A549 (cell line): ENCODE results near the gene HEMGN. TPM values are rescaled to one million over a fixed set of nuclear protein-coding genes. Genes with fewer than 3 reads are reported as not detected.

Source experiments
- ATAC-seq, 2 experiments: fragments of 200-7000 bp in 1 of 2; fragments of >200 bp in 1 of 2; cut with Nextera tagmentation in 1 of 2; cut with Tn5 transposase in 1 of 2; 3 replicates each; pipeline versions ENCODE4 v1.8.0 to v1.9.1; 2018 to 2020; ENCODE audit warnings: mild to moderate bottlenecking in 1 of 2, moderate library complexity in 1 of 2
- CTCF ChIA-PET: fragments of 300-600 bp; sonication (Branson Sonifier 250); formaldehyde crosslinking; extraction: SDS; loops from one replicate; lab custom pipeline; 2021; ENCODE audit warnings: antibody characterized with exemption, inconsistent platforms; lab: Yijun Ruan, JAX
- POLR2A ChIA-PET: fragments of 350-600 bp; formaldehyde crosslinking; extraction: SDS; loops from one replicate; lab custom pipeline; 2021; ENCODE audit warnings: antibody characterized with exemption, inconsistent platforms; lab: Yijun Ruan, JAX
- DNase-seq, 2 experiments: peaks; one replicate each; pipeline versions ENCODE4 v3.0.0 to v3.0.0-alpha.2; 2011 to 2016; ENCODE audit warnings: low read depth in 1 of 2, low spot score in 1 of 2
- FAIRE-seq: peaks from 2 replicates; lab custom pipeline; 2011; peaks lifted over from hg19 to GRCh38; lab: Jason Lieb, UNC
- H3K27ac ChIP-seq, 2 experiments: fragments of >200 bp; sonication (Bioruptor Twin); formaldehyde crosslinking; 3 replicates each; pipeline ENCODE4 v1.5.1; 2016 to 2017
- H3K4me1 ChIP-seq: fragments of >200 bp; sonication (Bioruptor Twin); formaldehyde crosslinking; 3 replicates; pipeline ENCODE4 v1.6.1; 2016
- H3K4me2 ChIP-seq: fragments of >200 bp; sonication (Bioruptor Twin); formaldehyde crosslinking; 3 replicates; pipeline ENCODE4 v1.6.1; 2016
- H3K4me3 ChIP-seq: fragments of >200 bp; sonication (Bioruptor Twin); formaldehyde crosslinking; 3 replicates; pipeline ENCODE4 v1.5.1; 2016
- H3K9me3 ChIP-seq: fragments of >200 bp; sonication (Bioruptor Twin); formaldehyde crosslinking; 3 replicates; pipeline ENCODE4 v1.6.1; 2016
- BHLHE40 ChIP-seq: IDR thresholded peaks from 2 replicates; pipeline ENCODE4 v1.6.1; 2012; ENCODE audit warnings: low read depth, low read length, inconsistent platforms
- CHD4 ChIP-seq: fragments of 200-600 bp; sonication (generic); IDR thresholded peaks from 2 replicates; pipeline ENCODE4 v1.6.1; 2016; ENCODE audit warnings: antibody characterized with exemption, mild to moderate bottlenecking, borderline replicate concordance
- EHF ChIP-seq: fragments of 250-450 bp; sonication (Bioruptor Pico); IDR thresholded peaks from 2 replicates; pipeline ENCODE4 v1.5.0; 2020; ENCODE audit warnings: mild to moderate bottlenecking
- FOSL2 ChIP-seq, 2 experiments: fragments of 450-650 bp in 1 of 2; fragments of >200 bp in 1 of 2; sonication (Bioruptor Twin) in 1 of 2; formaldehyde crosslinking; IDR thresholded peaks; 2 replicates each; pipeline versions ENCODE4 v1.5.0 to v1.6.1; 2016 to 2020; ENCODE audit warnings: mild to moderate bottlenecking in 1 of 2, moderate library complexity in 1 of 2
- GATA3 ChIP-seq: IDR thresholded peaks from 2 replicates; pipeline ENCODE4 v1.6.1; 2012; ENCODE audit warnings: borderline replicate concordance
- HOXB13 ChIP-seq: fragments of 250-450 bp; sonication (Bioruptor Pico); IDR thresholded peaks from 2 replicates; pipeline ENCODE4 v1.5.0; 2020; ENCODE audit warnings: low read depth, mild to moderate bottlenecking, moderate library complexity
- NPAS2 ChIP-seq: fragments of 250-450 bp; sonication (Bioruptor Pico); IDR thresholded peaks from 2 replicates; pipeline ENCODE4 v1.8.0; 2022; ENCODE audit warnings: mild to moderate bottlenecking, moderate library complexity, borderline replicate concordance
- POLR2AphosphoS2 ChIP-seq: conservative IDR thresholded peaks from 2 replicates; pipeline ENCODE4 v1.6.1; 2012; ENCODE audit warnings: low read length, improper control_type of control experiment, inconsistent platforms
- RARB ChIP-seq: fragments of 250-450 bp; sonication (Bioruptor Pico); IDR thresholded peaks from 2 replicates; pipeline ENCODE4 v1.8.0; 2021; ENCODE audit warnings: mild to moderate bottlenecking, moderate library complexity
- RCOR1 ChIP-seq: fragments of 150-350 bp; IDR thresholded peaks from 2 replicates; pipeline ENCODE4 v1.6.1; 2014; ENCODE audit warnings: antibody characterized with exemption, low read length, low read depth
- RFX5 ChIP-seq: fragments of 450-650 bp; IDR thresholded peaks from 2 replicates; pipeline ENCODE4 v1.7.1; 2014; ENCODE audit warnings: antibody characterized with exemption, mild to moderate bottlenecking, moderate library complexity
- TP53 ChIP-seq: fragments of 250-450 bp; sonication (Bioruptor Pico); IDR thresholded peaks from 2 replicates; pipeline ENCODE4 v1.5.0; 2021; ENCODE audit warnings: mild to moderate bottlenecking, moderate library complexity
- WGBS: methylation state at CpG from one replicate; pipeline ENCODE4 v1.1.6; 2017; ENCODE audit errors: missing lambda C conversion rate; 5-methylcytosine and 5-hydroxymethylcytosine counted together
- polyA plus RNA-seq, 4 experiments: library from polyadenylated mRNA; depleted of rRNA in 3 of 4; stranded (reverse); fragments of >200 nt; fragmentation: RNase III in 1 of 4; extraction: RNeasy Plus Mini Kit Qiagen cat#74134 plus additional on column Dnase treatment in 1 of 4; gene quantifications; 2 replicates in 3 of 4; 3 replicates in 1 of 4; pipeline ENCODE4 v1.2.3, GENCODE V29; 2011 to 2017
- TF ChIP-seq, protein P1 (sequence below): fragments of >200 bp; sonication (Bioruptor Twin); formaldehyde crosslinking; IDR thresholded peaks from 3 replicates; pipeline ENCODE4 v1.5.1; 2016
- TF ChIP-seq, protein P2 (sequence below): IDR thresholded peaks from 2 replicates; pipeline ENCODE4 v1.6.1; 2012; ENCODE audit warnings: low read depth, borderline replicate concordance
- TF ChIP-seq, protein P3 (sequence below): fragments of 200-600 bp; sonication (generic); IDR thresholded peaks from 2 replicates; pipeline ENCODE4 v1.6.1; 2016; ENCODE audit warnings: antibody characterized with exemption, mild to moderate bottlenecking, moderate library complexity

The HEMGN gene
- polyA plus RNA-seq, 2 of the 4 experiments (the other 2 are of a cell fraction) = not detected

DNA sequence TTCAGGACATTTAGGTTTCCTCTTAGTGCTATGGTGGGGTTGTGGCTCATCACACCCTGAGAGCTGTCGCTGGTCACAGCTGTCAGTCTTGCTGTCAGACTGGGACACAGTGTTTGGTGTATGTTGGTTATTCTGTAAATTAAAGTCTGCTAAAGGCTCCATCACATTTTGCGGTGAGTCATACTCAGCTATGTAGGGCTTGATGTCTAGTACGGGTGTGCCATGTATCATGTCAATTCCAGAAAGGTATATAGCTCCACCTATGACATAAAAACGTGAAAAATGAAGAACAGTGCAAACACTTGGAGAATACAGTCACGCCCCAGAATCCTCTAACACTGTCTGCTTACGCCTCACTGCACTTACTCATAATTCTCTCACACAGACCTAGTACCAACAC is 27.6 kb downstream of the HEMGN start:
- DNase-seq (no peak), ATAC-seq (0 out of 6 replicates have a peak, but pooled peaks of 1 of the 2 experiments have one; percentile 25), FAIRE-seq (no peak)
- TF ChIP-seq EHF (CRISPR knock-in tag) = no peak
- TF ChIP-seq, protein P1, sequence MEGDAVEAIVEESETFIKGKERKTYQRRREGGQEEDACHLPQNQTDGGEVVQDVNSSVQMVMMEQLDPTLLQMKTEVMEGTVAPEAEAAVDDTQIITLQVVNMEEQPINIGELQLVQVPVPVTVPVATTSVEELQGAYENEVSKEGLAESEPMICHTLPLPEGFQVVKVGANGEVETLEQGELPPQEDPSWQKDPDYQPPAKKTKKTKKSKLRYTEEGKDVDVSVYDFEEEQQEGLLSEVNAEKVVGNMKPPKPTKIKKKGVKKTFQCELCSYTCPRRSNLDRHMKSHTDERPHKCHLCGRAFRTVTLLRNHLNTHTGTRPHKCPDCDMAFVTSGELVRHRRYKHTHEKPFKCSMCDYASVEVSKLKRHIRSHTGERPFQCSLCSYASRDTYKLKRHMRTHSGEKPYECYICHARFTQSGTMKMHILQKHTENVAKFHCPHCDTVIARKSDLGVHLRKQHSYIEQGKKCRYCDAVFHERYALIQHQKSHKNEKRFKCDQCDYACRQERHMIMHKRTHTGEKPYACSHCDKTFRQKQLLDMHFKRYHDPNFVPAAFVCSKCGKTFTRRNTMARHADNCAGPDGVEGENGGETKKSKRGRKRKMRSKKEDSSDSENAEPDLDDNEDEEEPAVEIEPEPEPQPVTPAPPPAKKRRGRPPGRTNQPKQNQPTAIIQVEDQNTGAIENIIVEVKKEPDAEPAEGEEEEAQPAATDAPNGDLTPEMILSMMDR = no peak
- TF ChIP-seq BHLHE40 = no peak
- no peak for TF ChIP-seq HOXB13 (CRISPR knock-in tag)
- TF ChIP-seq, protein P2, sequence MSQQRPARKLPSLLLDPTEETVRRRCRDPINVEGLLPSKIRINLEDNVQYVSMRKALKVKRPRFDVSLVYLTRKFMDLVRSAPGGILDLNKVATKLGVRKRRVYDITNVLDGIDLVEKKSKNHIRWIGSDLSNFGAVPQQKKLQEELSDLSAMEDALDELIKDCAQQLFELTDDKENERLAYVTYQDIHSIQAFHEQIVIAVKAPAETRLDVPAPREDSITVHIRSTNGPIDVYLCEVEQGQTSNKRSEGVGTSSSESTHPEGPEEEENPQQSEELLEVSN = no peak
- H3K4me1 ChIP-seq = no peaks in the 10 kb centered on the region
- CTCF ChIA-PET = interaction anchor here (0.9 to 6.7 kb wide), 5 partner anchors 10 to 205 kb away, joined by 3 to 51 read pairs (median 5); partner anchors contain the start of gene TRMO
- POLR2A ChIA-PET = interaction anchor here (1.5 kb wide), 1 partner anchor 12 kb away, joined by 5 read pairs; the partner anchor contains the start of gene TRMO
- H3K4me2 ChIP-seq = no peak overlapping the region
- H3K27ac ChIP-seq = no peak overlapping the region
- WGBS = 71% methylated on average over 6 of the region's 6 CpGs
- no peak overlapping the region for H3K4me3 ChIP-seq
- no peaks in the 10 kb centered on the region for H3K9me3 ChIP-seq

DNA sequence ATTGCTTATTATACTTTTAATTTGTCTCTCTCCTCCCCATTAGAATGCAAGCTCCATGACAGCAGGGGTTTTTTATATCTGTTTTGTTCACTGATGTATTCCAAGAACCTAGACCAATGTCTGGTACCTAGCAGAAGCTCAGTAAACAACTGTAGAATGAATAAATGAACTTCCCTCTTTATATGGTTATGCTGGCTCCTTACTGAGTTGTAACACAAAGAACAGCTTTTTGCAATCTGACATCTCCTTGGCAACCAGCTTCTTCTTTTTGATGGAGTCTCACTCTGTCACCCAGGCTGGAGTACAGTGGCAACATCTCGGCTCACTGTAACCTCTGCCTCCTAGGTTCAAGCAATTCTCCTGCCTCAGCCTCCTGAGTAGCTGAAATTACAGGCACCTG is 29.3 kb downstream of the HEMGN start:
- ATAC-seq (no peak), DNase-seq (no peak), FAIRE-seq (no peak)
- CTCF ChIA-PET = interaction anchor here (0.8 to 6.7 kb wide), 6 partner anchors 8 to 225 kb away, joined by 5 to 51 read pairs (median 6); partner anchors contain the start of gene TRMO
- WGBS = 83% methylated on average over 1 of the region's 1 CpG
- H3K4me3 ChIP-seq = no peak overlapping the region
- H3K27ac ChIP-seq = no peak overlapping the region
- no peaks in the 10 kb centered on the region for H3K4me1 ChIP-seq
- H3K9me3 ChIP-seq = no peaks in the 10 kb centered on the region
- TF ChIP-seq GATA3 (no peak), CHD4 (no peak), POLR2AphosphoS2 (no peak), RFX5 (no peak), FOSL2 (IDR thresholded peaks at IDR 0.05) (no peak), FOSL2 (CRISPR knock-in tag; IDR thresholded peaks at IDR 0.05) (no peak), RCOR1 (no peak), TP53 (CRISPR knock-in tag) (no peak), RARB (CRISPR knock-in tag) (no peak), NPAS2 (CRISPR knock-in tag) (no peak)
- TF ChIP-seq, protein P2 = no peak
- TF ChIP-seq, protein P3, sequence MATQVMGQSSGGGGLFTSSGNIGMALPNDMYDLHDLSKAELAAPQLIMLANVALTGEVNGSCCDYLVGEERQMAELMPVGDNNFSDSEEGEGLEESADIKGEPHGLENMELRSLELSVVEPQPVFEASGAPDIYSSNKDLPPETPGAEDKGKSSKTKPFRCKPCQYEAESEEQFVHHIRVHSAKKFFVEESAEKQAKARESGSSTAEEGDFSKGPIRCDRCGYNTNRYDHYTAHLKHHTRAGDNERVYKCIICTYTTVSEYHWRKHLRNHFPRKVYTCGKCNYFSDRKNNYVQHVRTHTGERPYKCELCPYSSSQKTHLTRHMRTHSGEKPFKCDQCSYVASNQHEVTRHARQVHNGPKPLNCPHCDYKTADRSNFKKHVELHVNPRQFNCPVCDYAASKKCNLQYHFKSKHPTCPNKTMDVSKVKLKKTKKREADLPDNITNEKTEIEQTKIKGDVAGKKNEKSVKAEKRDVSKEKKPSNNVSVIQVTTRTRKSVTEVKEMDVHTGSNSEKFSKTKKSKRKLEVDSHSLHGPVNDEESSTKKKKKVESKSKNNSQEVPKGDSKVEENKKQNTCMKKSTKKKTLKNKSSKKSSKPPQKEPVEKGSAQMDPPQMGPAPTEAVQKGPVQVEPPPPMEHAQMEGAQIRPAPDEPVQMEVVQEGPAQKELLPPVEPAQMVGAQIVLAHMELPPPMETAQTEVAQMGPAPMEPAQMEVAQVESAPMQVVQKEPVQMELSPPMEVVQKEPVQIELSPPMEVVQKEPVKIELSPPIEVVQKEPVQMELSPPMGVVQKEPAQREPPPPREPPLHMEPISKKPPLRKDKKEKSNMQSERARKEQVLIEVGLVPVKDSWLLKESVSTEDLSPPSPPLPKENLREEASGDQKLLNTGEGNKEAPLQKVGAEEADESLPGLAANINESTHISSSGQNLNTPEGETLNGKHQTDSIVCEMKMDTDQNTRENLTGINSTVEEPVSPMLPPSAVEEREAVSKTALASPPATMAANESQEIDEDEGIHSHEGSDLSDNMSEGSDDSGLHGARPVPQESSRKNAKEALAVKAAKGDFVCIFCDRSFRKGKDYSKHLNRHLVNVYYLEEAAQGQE = no peak
- POLR2A ChIA-PET = interaction anchor here (1.6 kb wide), 1 partner anchor 14 kb away, joined by 5 read pairs; the partner anchor contains the start of gene TRMO
- H3K4me2 ChIP-seq = no peak overlapping the region
